Liver (tissue), 3 donors: ENCODE results near the gene CACFD1.

Experiments used
- ATF3 ChIP-seq: IDR thresholded peaks from 2 replicates; pipeline ENCODE4 v1.6.1; 2016; ENCODE audit warnings: antibody characterized with exemption
- CTCF ChIP-seq: fragments of 150-350 bp; IDR thresholded peaks from 2 replicates; pipeline ENCODE4 v1.5.1; 2017; ENCODE audit warnings: improper control_type of control experiment, low read depth, low read length; ENCODE audit not compliant: missing input control
- HNF4A ChIP-seq, 2 donors: conservative IDR thresholded peaks; 2 replicates each; pipeline ENCODE4 v1.6.1; 2016; ENCODE audit warnings: antibody characterized with exemption in 2 of 2, mild to moderate bottlenecking in 2 of 2
- HNF4G ChIP-seq: IDR thresholded peaks from 2 replicates; pipeline ENCODE4 v1.6.1; 2016; ENCODE audit warnings: antibody characterized with exemption
- JUND ChIP-seq, 2 donors: IDR thresholded peaks; 2 replicates each; pipeline ENCODE4 v1.6.1; 2016; ENCODE audit warnings: antibody characterized with exemption in 2 of 2
- MAX ChIP-seq: IDR thresholded peaks from 2 replicates; pipeline ENCODE4 v1.6.1; 2016; ENCODE audit warnings: antibody characterized with exemption
- RAD21 ChIP-seq, 2 donors: IDR thresholded peaks; 2 replicates each; pipeline ENCODE4 v1.6.1; 2016; ENCODE audit warnings: antibody characterized with exemption in 2 of 2, mild to moderate bottlenecking in 2 of 2
- REST ChIP-seq: IDR thresholded peaks from 2 replicates; pipeline ENCODE4 v1.6.1; 2016; ENCODE audit warnings: antibody characterized with exemption, mild to moderate bottlenecking
- SP1 ChIP-seq: IDR thresholded peaks from 2 replicates; pipeline ENCODE4 v1.6.1; 2018; ENCODE audit warnings: antibody characterized with exemption, mild to moderate bottlenecking
- TAF1 ChIP-seq: conservative IDR thresholded peaks from 2 replicates; pipeline ENCODE4 v1.6.1; 2016; ENCODE audit warnings: antibody characterized with exemption, mild to moderate bottlenecking
- YY1 ChIP-seq: IDR thresholded peaks from 2 replicates; pipeline ENCODE4 v1.6.1; 2016; ENCODE audit warnings: antibody characterized with exemption, mild to moderate bottlenecking
- ZBTB33 ChIP-seq: IDR thresholded peaks from 2 replicates; pipeline ENCODE4 v1.6.1; 2016; ENCODE audit warnings: antibody characterized with exemption
- donor health status: healthy.
- donor health status: healthy.

GRCh38 chr9:133518200-133518599 is 58.4 kb downstream of the CACFD1 start:
- TF ChIP-seq CTCF = no peak
- no peak for TF ChIP-seq RAD21 (IDR thresholded peaks at IDR 0.05)
- TF ChIP-seq SP1 = no peak
- no peak for TF ChIP-seq MAX
- no peak for TF ChIP-seq HNF4A (conservative IDR thresholded peaks at IDR 0.05)
- TF ChIP-seq REST = no peak
- no peak for TF ChIP-seq TAF1
- no peak for TF ChIP-seq HNF4G
- no peak for TF ChIP-seq YY1
- TF ChIP-seq JUND (IDR thresholded peaks at IDR 0.05) = no peak
- TF ChIP-seq ZBTB33 = no peak
- no peak for TF ChIP-seq ATF3
